ENCODE data around the gene PDZD2. TPM values are rescaled to one million over a fixed set of nuclear protein-coding genes. Genes with fewer than 3 reads are reported as not detected.

The PDZD2 gene
- total and polyA plus RNA-seq, 2 experiments from 2014 or later = 8.3 to 16.9 TPM

DNA sequence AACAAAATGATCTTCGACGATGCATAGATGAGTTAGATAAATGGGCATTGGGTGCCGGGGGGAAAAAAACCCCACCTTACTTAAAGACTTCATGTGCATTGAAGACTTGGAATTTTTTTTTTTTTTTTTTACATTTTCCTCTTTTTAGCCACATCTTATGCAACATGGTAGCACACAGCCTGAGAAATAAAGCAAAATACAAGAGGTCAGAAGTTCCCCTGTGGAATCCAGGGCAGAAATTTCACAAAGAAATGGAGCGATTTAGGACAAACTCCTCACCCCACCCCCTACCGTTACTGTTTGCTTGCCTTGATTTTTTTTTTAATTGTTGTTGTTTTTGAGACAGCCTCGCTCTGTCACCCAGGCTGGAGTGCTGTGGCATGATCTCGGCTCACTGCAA, 382.0 kb downstream of the PDZD2 start:
- no peaks in the 10 kb centered on the region for H3K27me3 ChIP-seq (ENCODE audit: insufficient read depth)
- H3K4me3 ChIP-seq = no peak overlapping the region
- H3K9me2 ChIP-seq (ENCODE audit: insufficient read depth) = no peaks in the 10 kb centered on the region
- H2AFZ ChIP-seq = no peak overlapping the region
- no peaks in the 10 kb centered on the region for H3K36me3 ChIP-seq (ENCODE audit: insufficient read depth)
- H3K79me2 ChIP-seq (replicated peaks; ENCODE audit: insufficient read depth) = no peaks in the 10 kb centered on the region
- no peak overlapping the region for H3K27ac ChIP-seq (ENCODE audit: low read depth)
- peaks cover 31% of the 10 kb centered on the region for H3K4me1 Mint-ChIP-seq
- no peaks in the 10 kb centered on the region for H3K36me3 Mint-ChIP-seq (ENCODE audit: low read depth)
- H3K4me3 Mint-ChIP-seq = no peak overlapping the region
- no peak overlapping the region for H3K27ac Mint-ChIP-seq
- no peak overlapping the region for H3K4me2 ChIP-seq
- no peaks in the 10 kb centered on the region for H3K9me3 Mint-ChIP-seq
- H4K20me1 ChIP-seq (replicated peaks; ENCODE audit: insufficient read depth) = no peaks in the 10 kb centered on the region
- TF ChIP-seq JUNB (IDR thresholded peaks at IDR 0.05; ENCODE audit: unreplicated experiment) (no peak), CREB1 (CRISPR knock-in tag; IDR thresholded peaks at IDR 0.05; ENCODE audit: low read depth) (no peak), STAT1 (IDR thresholded peaks at IDR 0.05; ENCODE audit: unreplicated experiment) (no peak), CTCF (conservative IDR thresholded peaks at IDR 0.05; ENCODE audit: low read depth in 2 of 2) (no peak), EZH2 (IDR thresholded peaks at IDR 0.05; ENCODE audit: low read depth, unreplicated experiment) (no peak), ZNF114 (CRISPR knock-in tag; IDR thresholded peaks at IDR 0.05) (no peak), POLR2AphosphoS5 (IDR thresholded peaks at IDR 0.05; ENCODE audit: low read depth) (no peak), ZNF331 (CRISPR knock-in tag; IDR thresholded peaks at IDR 0.05; ENCODE audit: low read depth) (no peak), EZH2phosphoT487 (IDR thresholded peaks at IDR 0.05; ENCODE audit: unreplicated experiment) (no peak), NANOG (IDR thresholded peaks at IDR 0.05; ENCODE audit: borderline replicate concordance) (no peak), REST (IDR thresholded peaks at IDR 0.05; ENCODE audit: unreplicated experiment) (no peak)
- TF ChIP-seq, protein P1, sequence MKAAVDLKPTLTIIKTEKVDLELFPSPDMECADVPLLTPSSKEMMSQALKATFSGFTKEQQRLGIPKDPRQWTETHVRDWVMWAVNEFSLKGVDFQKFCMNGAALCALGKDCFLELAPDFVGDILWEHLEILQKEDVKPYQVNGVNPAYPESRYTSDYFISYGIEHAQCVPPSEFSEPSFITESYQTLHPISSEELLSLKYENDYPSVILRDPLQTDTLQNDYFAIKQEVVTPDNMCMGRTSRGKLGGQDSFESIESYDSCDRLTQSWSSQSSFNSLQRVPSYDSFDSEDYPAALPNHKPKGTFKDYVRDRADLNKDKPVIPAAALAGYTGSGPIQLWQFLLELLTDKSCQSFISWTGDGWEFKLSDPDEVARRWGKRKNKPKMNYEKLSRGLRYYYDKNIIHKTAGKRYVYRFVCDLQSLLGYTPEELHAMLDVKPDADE (IDR thresholded peaks at IDR 0.05) = no peak
- TF ChIP-seq, protein P2, sequence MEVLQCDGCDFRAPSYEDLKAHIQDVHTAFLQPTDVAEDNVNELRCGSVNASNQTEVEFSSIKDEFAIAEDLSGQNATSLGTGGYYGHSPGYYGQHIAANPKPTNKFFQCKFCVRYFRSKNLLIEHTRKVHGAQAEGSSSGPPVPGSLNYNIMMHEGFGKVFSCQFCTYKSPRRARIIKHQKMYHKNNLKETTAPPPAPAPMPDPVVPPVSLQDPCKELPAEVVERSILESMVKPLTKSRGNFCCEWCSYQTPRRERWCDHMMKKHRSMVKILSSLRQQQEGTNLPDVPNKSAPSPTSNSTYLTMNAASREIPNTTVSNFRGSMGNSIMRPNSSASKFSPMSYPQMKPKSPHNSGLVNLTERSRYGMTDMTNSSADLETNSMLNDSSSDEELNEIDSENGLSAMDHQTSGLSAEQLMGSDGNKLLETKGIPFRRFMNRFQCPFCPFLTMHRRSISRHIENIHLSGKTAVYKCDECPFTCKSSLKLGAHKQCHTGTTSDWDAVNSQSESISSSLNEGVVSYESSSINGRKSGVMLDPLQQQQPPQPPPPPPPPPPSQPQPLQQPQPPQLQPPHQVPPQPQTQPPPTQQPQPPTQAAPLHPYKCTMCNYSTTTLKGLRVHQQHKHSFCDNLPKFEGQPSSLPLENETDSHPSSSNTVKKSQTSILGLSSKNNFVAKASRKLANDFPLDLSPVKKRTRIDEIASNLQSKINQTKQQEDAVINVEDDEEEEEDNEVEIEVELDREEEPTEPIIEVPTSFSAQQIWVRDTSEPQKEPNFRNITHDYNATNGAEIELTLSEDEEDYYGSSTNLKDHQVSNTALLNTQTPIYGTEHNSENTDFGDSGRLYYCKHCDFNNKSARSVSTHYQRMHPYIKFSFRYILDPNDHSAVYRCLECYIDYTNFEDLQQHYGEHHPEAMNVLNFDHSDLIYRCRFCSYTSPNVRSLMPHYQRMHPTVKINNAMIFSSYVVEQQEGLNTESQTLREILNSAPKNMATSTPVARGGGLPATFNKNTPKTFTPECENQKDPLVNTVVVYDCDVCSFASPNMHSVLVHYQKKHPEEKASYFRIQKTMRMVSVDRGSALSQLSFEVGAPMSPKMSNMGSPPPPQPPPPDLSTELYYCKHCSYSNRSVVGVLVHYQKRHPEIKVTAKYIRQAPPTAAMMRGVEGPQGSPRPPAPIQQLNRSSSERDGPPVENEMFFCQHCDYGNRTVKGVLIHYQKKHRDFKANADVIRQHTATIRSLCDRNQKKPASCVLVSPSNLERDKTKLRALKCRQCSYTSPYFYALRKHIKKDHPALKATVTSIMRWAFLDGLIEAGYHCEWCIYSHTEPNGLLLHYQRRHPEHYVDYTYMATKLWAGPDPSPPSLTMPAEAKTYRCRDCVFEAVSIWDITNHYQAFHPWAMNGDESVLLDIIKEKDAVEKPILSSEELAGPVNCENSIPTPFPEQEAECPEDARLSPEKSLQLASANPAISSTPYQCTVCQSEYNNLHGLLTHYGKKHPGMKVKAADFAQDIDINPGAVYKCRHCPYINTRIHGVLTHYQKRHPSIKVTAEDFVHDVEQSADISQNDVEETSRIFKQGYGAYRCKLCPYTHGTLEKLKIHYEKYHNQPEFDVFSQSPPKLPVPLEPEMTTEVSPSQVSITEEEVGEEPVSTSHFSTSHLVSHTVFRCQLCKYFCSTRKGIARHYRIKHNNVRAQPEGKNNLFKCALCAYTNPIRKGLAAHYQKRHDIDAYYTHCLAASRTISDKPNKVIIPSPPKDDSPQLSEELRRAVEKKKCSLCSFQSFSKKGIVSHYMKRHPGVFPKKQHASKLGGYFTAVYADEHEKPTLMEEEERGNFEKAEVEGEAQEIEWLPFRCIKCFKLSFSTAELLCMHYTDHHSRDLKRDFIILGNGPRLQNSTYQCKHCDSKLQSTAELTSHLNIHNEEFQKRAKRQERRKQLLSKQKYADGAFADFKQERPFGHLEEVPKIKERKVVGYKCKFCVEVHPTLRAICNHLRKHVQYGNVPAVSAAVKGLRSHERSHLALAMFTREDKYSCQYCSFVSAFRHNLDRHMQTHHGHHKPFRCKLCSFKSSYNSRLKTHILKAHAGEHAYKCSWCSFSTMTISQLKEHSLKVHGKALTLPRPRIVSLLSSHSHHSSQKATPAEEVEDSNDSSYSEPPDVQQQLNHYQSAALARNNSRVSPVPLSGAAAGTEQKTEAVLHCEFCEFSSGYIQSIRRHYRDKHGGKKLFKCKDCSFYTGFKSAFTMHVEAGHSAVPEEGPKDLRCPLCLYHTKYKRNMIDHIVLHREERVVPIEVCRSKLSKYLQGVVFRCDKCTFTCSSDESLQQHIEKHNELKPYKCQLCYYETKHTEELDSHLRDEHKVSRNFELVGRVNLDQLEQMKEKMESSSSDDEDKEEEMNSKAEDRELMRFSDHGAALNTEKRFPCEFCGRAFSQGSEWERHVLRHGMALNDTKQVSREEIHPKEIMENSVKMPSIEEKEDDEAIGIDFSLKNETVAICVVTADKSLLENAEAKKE (CRISPR knock-in tag; IDR thresholded peaks at IDR 0.05) = no peak
- DNase-seq (ENCODE audit: low spot score) = no peak
- peaks cover 28% of the 10 kb centered on the region for H3K4me1 ChIP-seq (ENCODE audit: insufficient read depth)
- peaks cover 2% of the 10 kb centered on the region for H3K27me3 Mint-ChIP-seq (ENCODE audit: insufficient read depth, low read depth, poor library complexity)
- no peak for ATAC-seq
- no peaks in the 10 kb centered on the region for H3F3A ChIP-seq (replicated peaks; ENCODE audit: low read depth)

Data from GM23338 (cell line).